ENCODE measurements around the gene GMPPA. TPM values are rescaled to one million over a fixed set of nuclear protein-coding genes. Genes with fewer than 3 reads are reported as not detected.

The GMPPA gene
- total RNA-seq, 2 donors from 2014 or later: 21.6 to 23.3 TPM

- Histone ChIP-seq H3K27ac (no peak overlapping the region), H3K27me3 (no peaks in the 10 kb centered on the region), H3K4me1 (peaks cover 0 to 45% of the 10 kb centered on the region in 2 donors), H3K36me3 (peaks cover 52% of the 10 kb centered on the region), H3K4me3 (no peak overlapping the region), H3K9me3 (no peaks in the 10 kb centered on the region)
- TF ChIP-seq CTCF (IDR thresholded peaks at IDR 0.05): no peak
- no peak for DNase-seq (ENCODE audit: low spot score)
Measured at GRCh38 chr2:219478916-219479315, 19.8 kb upstream of the GMPPA start.

DNA sequence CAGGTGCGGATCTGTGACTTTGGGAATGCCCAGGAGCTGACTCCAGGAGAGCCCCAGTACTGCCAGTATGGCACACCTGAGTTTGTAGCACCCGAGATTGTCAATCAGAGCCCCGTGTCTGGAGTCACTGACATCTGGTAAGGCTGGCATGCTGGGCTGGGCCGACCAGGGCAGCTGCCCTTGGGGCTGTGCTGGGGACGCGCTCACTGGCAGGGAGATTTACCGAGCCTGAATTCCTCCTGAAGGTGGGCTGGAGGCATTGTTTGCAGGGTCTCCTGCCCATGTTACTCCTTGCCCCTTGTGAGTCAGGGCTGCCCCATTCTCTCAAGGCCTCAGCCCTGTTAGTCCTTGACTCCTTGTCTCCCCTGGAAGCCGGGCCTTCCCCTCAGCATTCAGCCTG lies 18.7 kb upstream of the GMPPA start:
- no peaks in the 10 kb centered on the region for H3K9me3 ChIP-seq
- DNase-seq (ENCODE audit: low spot score): no peak
- no peaks in the 10 kb centered on the region for H3K27me3 ChIP-seq
- H3K27ac ChIP-seq: no peak overlapping the region
- TF ChIP-seq CTCF (IDR thresholded peaks at IDR 0.05): no peak
- H3K36me3 ChIP-seq: peaks cover 50% of the 10 kb centered on the region
- H3K4me1 ChIP-seq: peaks cover 0 to 53% of the 10 kb centered on the region in 2 donors
- no peak overlapping the region for H3K4me3 ChIP-seq

GRCh38 chr2:219482674-219483405 lies 15.9 kb upstream of the GMPPA start:
- H3K27ac ChIP-seq: peak overlapping the region in 1 of 2 donors; percentile 51
- no peak overlapping the region for H3K4me3 ChIP-seq
- no peaks in the 10 kb centered on the region for H3K9me3 ChIP-seq
- TF ChIP-seq CTCF (IDR thresholded peaks at IDR 0.05): no peak
- DNase-seq (ENCODE audit: low spot score): no peak
- peaks cover 0 to 29% of the 10 kb centered on the region in 2 donors for H3K4me1 ChIP-seq
- H3K27me3 ChIP-seq: no peaks in the 10 kb centered on the region
- H3K36me3 ChIP-seq: peaks cover 52% of the 10 kb centered on the region

GRCh38 chr2:219483451-219484342 lies 15.0 kb upstream of the GMPPA start:
- TF ChIP-seq CTCF (IDR thresholded peaks at IDR 0.05): no peak
- Histone ChIP-seq H3K9me3 (no peaks in the 10 kb centered on the region), H3K4me3 (peak overlapping the region in 1 of 2 donors; percentile 35), H3K36me3 (peaks cover 51% of the 10 kb centered on the region), H3K27me3 (no peaks in the 10 kb centered on the region), H3K4me1 (peaks cover 0 to 25% of the 10 kb centered on the region in 2 donors), H3K27ac (peak overlapping the region; percentile 51 to 56)
- no peak for DNase-seq (ENCODE audit: low spot score)

- Histone ChIP-seq H3K9me3 (no peaks in the 10 kb centered on the region), H3K27ac (peak overlapping the region; percentile 51 to 56), H3K27me3 (no peaks in the 10 kb centered on the region), H3K4me3 (peak overlapping the region in 1 of 2 donors; percentile 35), H3K4me1 (peaks cover 0 to 25% of the 10 kb centered on the region in 2 donors), H3K36me3 (peaks cover 47% of the 10 kb centered on the region)
- TF ChIP-seq CTCF (IDR thresholded peaks at IDR 0.05): no peak
- no peak for DNase-seq (ENCODE audit: low spot score)
Measured at GRCh38 chr2:219484343-219485200, 14.1 kb upstream of the GMPPA start.

All from right atrium auricular region (tissue), 2 donors.